SJSA1 (cell line): ENCODE measurements around the gene KRTAP10-7. TPM values are rescaled to one million over a fixed set of nuclear protein-coding genes. Genes with fewer than 3 reads are reported as not detected.
"Not testable (repeated sequence)": the region's sequence is repeated elsewhere in the genome, so short reads cannot be mapped to it uniquely, and the experiment has no call there.

Source experiments
- DNase-seq, 2 experiments: peaks; one replicate each; pipeline ENCODE4 v3.0.0-alpha.2; 2015 to 2020; ENCODE audit warnings: low spot score in 2 of 2, low read depth in 1 of 2
- H3K27ac ChIP-seq: fragments of 250-450 bp; sonication (Bioruptor Pico); 2 replicates; pipeline ENCODE4 v1.5.1; 2020; ENCODE audit warnings: mild to moderate bottlenecking, moderate library complexity
- H3K27me3 ChIP-seq: fragments of 250-450 bp; sonication (Bioruptor Pico); replicated peaks from 2 replicates; pipeline ENCODE4 v1.5.1; 2020; ENCODE audit warnings: mild to moderate bottlenecking, moderate library complexity
- H3K36me3 ChIP-seq: fragments of 250-450 bp; sonication (Bioruptor Pico); 2 replicates; pipeline ENCODE4 v1.5.1; 2020; ENCODE audit warnings: mild to moderate bottlenecking
- H3K4me1 ChIP-seq: fragments of 250-450 bp; sonication (Bioruptor Pico); replicated peaks from 2 replicates; pipeline ENCODE4 v1.6.1; 2021; ENCODE audit warnings: mild to moderate bottlenecking
- H3K4me3 ChIP-seq: fragments of 250-450 bp; sonication (Bioruptor Pico); 2 replicates; pipeline ENCODE4 v1.5.1; 2020; ENCODE audit warnings: mild to moderate bottlenecking
- H3K9me3 ChIP-seq: fragments of 250-450 bp; sonication (Bioruptor Pico); replicated peaks from 2 replicates; pipeline ENCODE4 v1.5.1; 2020; ENCODE audit warnings: mild to moderate bottlenecking
- total RNA-seq: library from RNA; depleted of rRNA; stranded (reverse); fragments of >200 nt; shearing (Covaris generic); gene quantifications from 2 replicates; pipeline ENCODE4 v1.2.3, GENCODE V29; 2014

The KRTAP10-7 gene
- total RNA-seq, 1 experiment from 2014 or later: not detected

- Histone ChIP-seq H3K4me1 (no peaks in the 10 kb centered on the region), H3K9me3 (no peaks in the 10 kb centered on the region; the same call in 1 of the 2 replicates), H3K36me3 (no peaks in the 10 kb centered on the region), H3K27me3 (peaks cover 3% of the 10 kb centered on the region; the same call in 1 of the 2 replicates), H3K4me3 (no peak overlapping the region), H3K27ac (no peak overlapping the region)
- no peak for DNase-seq
These were observed 10.7 kb upstream of the KRTAP10-7 start for GRCh38 chr21:44589586-44590305.

DNA sequence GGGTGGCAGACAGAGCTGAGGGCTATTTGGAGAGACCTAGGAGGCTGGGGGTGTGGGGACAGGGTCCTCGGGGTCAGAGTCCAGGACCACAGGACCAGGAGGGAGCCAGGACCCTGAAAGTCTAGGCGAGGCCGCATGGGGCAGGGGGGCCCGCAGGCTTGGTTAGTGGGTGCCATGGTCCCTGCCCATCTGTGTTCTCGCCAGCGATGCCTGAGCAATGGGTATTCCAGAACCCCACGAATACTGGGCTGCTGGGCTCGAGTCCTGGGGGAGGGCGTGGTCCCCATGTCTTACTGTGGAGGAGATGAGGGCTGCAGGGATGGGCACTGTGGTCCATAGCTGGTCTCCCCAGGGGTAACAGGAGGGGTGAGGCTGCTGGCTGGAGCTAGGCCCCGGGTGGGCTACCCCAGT is 10.1 kb upstream of the KRTAP10-7 start:
- no peak overlapping the region for H3K4me3 ChIP-seq
- no peaks in the 10 kb centered on the region; the same call in 1 of the 2 replicates for H3K9me3 ChIP-seq
- no peaks in the 10 kb centered on the region for H3K27me3 ChIP-seq
- DNase-seq: no peak
- no peaks in the 10 kb centered on the region for H3K36me3 ChIP-seq
- H3K27ac ChIP-seq: no peak overlapping the region
- H3K4me1 ChIP-seq: no peaks in the 10 kb centered on the region

- H3K4me1 ChIP-seq, H3K9me3 ChIP-seq, H3K27me3 ChIP-seq, H3K36me3 ChIP-seq, DNase-seq, H3K4me3 ChIP-seq, H3K27ac ChIP-seq: not testable (repeated sequence)
These were observed 9.2 kb upstream of the KRTAP10-7 start for GRCh38 chr21:44590897-44591800.

- not testable (repeated sequence) for H3K27ac ChIP-seq, H3K4me1 ChIP-seq, H3K9me3 ChIP-seq, H3K36me3 ChIP-seq, H3K4me3 ChIP-seq, H3K27me3 ChIP-seq, DNase-seq
These were observed 8.6 kb upstream of the KRTAP10-7 start for GRCh38 chr21:44591801-44592130.

- Histone ChIP-seq H3K4me1 (no peaks in the 10 kb centered on the region), H3K27ac (no peak within 1 kb of the TSS), H3K4me3 (no peak within 1 kb of the TSS), H3K36me3 (no peaks in the 10 kb centered on the region), H3K9me3 (no peaks in the 10 kb centered on the region; the same call in 1 of the 2 replicates), H3K27me3 (0 out of 2 replicates have a peak, but pooled peaks cover 6% of the 10 kb centered on the region)
- peak in 1 of 2 experiments; percentile 36 for DNase-seq
These were observed 7.7 kb upstream of the KRTAP10-7 start, which contains the start of gene KRTAP10-6 for GRCh38 chr21:44592446-44593311. TSS of gene KRTAP10-6 (minus strand) at chr21:44592505. CDS start at chr21:44592484, 21 bp downstream.

DNA sequence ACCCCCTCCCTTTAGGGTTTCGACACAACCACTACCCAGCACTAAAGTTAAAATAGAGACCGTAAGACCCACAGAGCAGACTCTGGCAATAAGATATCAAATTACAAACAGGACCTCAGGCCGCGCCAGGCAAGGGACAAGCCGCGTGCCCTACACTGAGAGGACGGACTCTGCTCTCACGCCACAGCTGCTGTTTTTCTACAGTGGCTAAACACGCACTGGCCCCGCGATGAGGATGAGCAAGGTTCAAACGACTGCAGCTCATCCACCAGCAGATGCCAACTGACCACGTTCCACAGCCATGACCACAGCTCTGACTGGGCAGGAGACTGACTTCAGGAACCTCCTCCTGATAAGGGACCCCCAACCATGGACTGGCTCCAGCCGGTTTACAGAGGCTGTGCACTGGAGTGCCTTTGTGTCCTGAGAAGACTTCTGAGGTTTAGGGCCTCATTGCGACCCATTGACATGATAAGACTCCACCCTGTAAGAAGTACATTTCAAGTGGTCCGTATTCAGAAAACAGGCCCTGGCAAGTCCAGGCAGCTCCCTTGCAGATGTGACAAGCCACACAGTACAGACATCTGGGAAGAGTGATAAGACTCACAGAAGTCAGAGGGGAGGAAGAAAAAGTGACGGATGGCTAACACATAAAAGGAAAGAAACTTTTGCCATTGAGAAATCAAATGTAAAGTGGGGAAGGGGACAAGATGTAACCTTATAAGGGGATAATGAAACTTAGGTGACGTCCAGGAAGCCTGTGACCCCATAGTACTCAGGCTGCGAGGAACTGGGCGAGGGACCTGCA is 6.6 kb upstream of the KRTAP10-7 start:
- Histone ChIP-seq H3K4me3 (no peak overlapping the region), H3K9me3 (no peaks in the 10 kb centered on the region; the same call in 1 of the 2 replicates), H3K27me3 (0 out of 2 replicates have a peak, but pooled peaks cover 9% of the 10 kb centered on the region), H3K27ac (no peak overlapping the region), H3K36me3 (no peaks in the 10 kb centered on the region), H3K4me1 (no peaks in the 10 kb centered on the region)
- DNase-seq: peak in 1 of 2 experiments; percentile 32

- Histone ChIP-seq H3K27ac (no peak overlapping the region), H3K9me3 (no peaks in the 10 kb centered on the region), H3K4me1 (no peaks in the 10 kb centered on the region), H3K27me3 (0 out of 2 replicates have a peak, but pooled peaks cover 10% of the 10 kb centered on the region), H3K36me3 (no peaks in the 10 kb centered on the region), H3K4me3 (no peak overlapping the region)
- DNase-seq: peak in 1 of 2 experiments; percentile 16
These were observed 5.9 kb upstream of the KRTAP10-7 start for GRCh38 chr21:44594406-44594916.

- no peaks in the 10 kb centered on the region for H3K9me3 ChIP-seq
- H3K4me1 ChIP-seq: no peaks in the 10 kb centered on the region
- no peak for DNase-seq
- no peak overlapping the region for H3K27ac ChIP-seq
- H3K27me3 ChIP-seq: 0 out of 2 replicates have a peak, but pooled peaks cover 10% of the 10 kb centered on the region
- H3K36me3 ChIP-seq: no peaks in the 10 kb centered on the region
- H3K4me3 ChIP-seq: no peak overlapping the region
These were observed 4.9 kb upstream of the KRTAP10-7 start for GRCh38 chr21:44595524-44595923.

GRCh38 chr21:44596068-44596725 is 4.2 kb upstream of the KRTAP10-7 start:
- Histone ChIP-seq H3K4me1 (no peaks in the 10 kb centered on the region), H3K27me3 (0 out of 2 replicates have a peak, but pooled peaks cover 10% of the 10 kb centered on the region), H3K27ac (no peak overlapping the region), H3K36me3 (no peaks in the 10 kb centered on the region), H3K9me3 (no peaks in the 10 kb centered on the region), H3K4me3 (no peak overlapping the region)
- peak in 1 of 2 experiments; percentile 31 for DNase-seq

DNA sequence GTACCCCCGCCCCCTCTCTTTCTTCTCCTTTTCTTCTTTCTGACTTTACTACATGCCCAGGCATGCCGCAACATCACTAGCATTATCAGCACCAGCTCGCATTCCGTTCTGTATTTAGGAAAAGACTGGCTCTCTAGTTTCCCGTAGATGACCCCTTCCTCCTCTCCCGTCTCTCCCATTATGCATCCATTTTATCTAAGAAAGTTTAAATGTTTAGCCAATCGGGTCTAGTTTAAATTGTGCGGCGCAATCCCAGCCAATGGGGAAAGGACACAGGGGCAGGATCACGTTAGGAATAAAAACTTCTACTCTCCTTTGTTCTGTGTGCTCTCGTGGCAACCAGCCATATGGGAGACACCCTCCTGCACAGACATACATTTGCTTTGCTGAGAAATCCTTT is 2.3 kb upstream of the KRTAP10-7 start:
- peak in 1 of 2 experiments; percentile 21 for DNase-seq
- Histone ChIP-seq H3K4me1 (no peaks in the 10 kb centered on the region), H3K4me3 (no peak overlapping the region), H3K9me3 (no peaks in the 10 kb centered on the region), H3K27ac (no peak overlapping the region), H3K27me3 (0 out of 2 replicates have a peak, but pooled peaks cover 10% of the 10 kb centered on the region), H3K36me3 (no peaks in the 10 kb centered on the region)

- Histone ChIP-seq H3K27ac (no peak overlapping the region), H3K36me3 (no peaks in the 10 kb centered on the region), H3K4me1 (no peaks in the 10 kb centered on the region), H3K27me3 (peaks cover 12% of the 10 kb centered on the region; the same call in 1 of the 2 replicates), H3K4me3 (no peak overlapping the region), H3K9me3 (no peaks in the 10 kb centered on the region)
- DNase-seq: peak in 1 of 2 experiments; percentile 34
These were observed 950 bp upstream of the KRTAP10-7 start for GRCh38 chr21:44599264-44600029.
